HG02840 (cell line): ENCODE measurements around the gene PLSCR5.

Experiments
- ATAC-seq: cut with Tn5 transposase; IDR thresholded peaks from one replicate; pipeline ENCODE4 v1.9.1; 2021; ENCODE audit warnings: mild to moderate bottlenecking, moderate library complexity, moderate number of reproducible peaks; ENCODE audit not compliant: unreplicated experiment, low FRiP score

The PLSCR5 gene

GRCh38 chr3:146546366-146546965, 58.7 kb downstream of the PLSCR5 start:
- ATAC-seq: no peak

- no peak for ATAC-seq
These were observed 60.1 kb downstream of the PLSCR5 start for GRCh38 chr3:146544929-146545528.

- ATAC-seq: peak; percentile 90
These were observed 60.9 kb downstream of the PLSCR5 start, which contains the start of gene PLSCR1 for GRCh38 chr3:146544002-146544928. PLSCR1 (minus strand) TSS chr3:146544607; CDS start chr3:146536552, 8,055 bp downstream.

GRCh38 chr3:146543461-146544001, 61.6 kb downstream of the PLSCR5 start:
- peak; percentile 6 for ATAC-seq

GRCh38 chr3:146542978-146543377, 62.2 kb downstream of the PLSCR5 start:
- no peak for ATAC-seq

- no peak for ATAC-seq
These were observed 63.0 kb downstream of the PLSCR5 start for GRCh38 chr3:146542179-146542578.

GRCh38 chr3:146540978-146541377, 64.2 kb downstream of the PLSCR5 start:
- ATAC-seq: no peak

- no peak for ATAC-seq
These were observed 64.9 kb downstream of the PLSCR5 start for GRCh38 chr3:146540236-146540635.

- ATAC-seq: no peak
These were observed 65.8 kb downstream of the PLSCR5 start for GRCh38 chr3:146539315-146539714.

- no peak for ATAC-seq
These were observed 67.5 kb downstream of the PLSCR5 start for GRCh38 chr3:146537603-146538002.

- no peak for ATAC-seq
These were observed 68.5 kb downstream of the PLSCR5 start for GRCh38 chr3:146536681-146537080.
